ENCODE results near the gene TAS2R38. TPM values are rescaled to one million over a fixed set of nuclear protein-coding genes. Genes with fewer than 3 reads are reported as not detected.

The TAS2R38 gene
- total RNA-seq, 2 experiments from 2014 or later, result not detected

- DNase-seq (no peak), ATAC-seq (no peak)
- H3K4me3 Mint-ChIP-seq, result no peak overlapping the region
- no peaks in the 10 kb centered on the region for H3K36me3 Mint-ChIP-seq
- CTCF ChIA-PET, result no interaction called here
- H3K27ac Mint-ChIP-seq, result no peak overlapping the region
- no peaks in the 10 kb centered on the region for H3K4me1 Mint-ChIP-seq
- H3K27me3 Mint-ChIP-seq, result no peaks in the 10 kb centered on the region
- H3K9me3 Mint-ChIP-seq (ENCODE audit: low read depth), result no peaks in the 10 kb centered on the region
Observed at GRCh38 chr7:141954334-141954733, 19.2 kb downstream of the TAS2R38 start.

- no peak overlapping the region for H3K27ac Mint-ChIP-seq
- no peak for ATAC-seq
- DNase-seq, result no peak
- H3K4me1 Mint-ChIP-seq, result no peaks in the 10 kb centered on the region
- H3K36me3 Mint-ChIP-seq, result no peaks in the 10 kb centered on the region
- H3K9me3 Mint-ChIP-seq (ENCODE audit: low read depth), result no peaks in the 10 kb centered on the region
- no peaks in the 10 kb centered on the region for H3K27me3 Mint-ChIP-seq
- CTCF ChIA-PET, result no interaction called here
- no peak overlapping the region for H3K4me3 Mint-ChIP-seq
Observed at GRCh38 chr7:141952461-141952860, 21.1 kb downstream of the TAS2R38 start.

- no peak overlapping the region for H3K27ac Mint-ChIP-seq
- ATAC-seq, result no peak
- no peaks in the 10 kb centered on the region for H3K27me3 Mint-ChIP-seq
- CTCF ChIA-PET, result no interaction called here
- no peak overlapping the region for H3K4me3 Mint-ChIP-seq
- no peaks in the 10 kb centered on the region for H3K4me1 Mint-ChIP-seq
- DNase-seq, result no peak
- H3K9me3 Mint-ChIP-seq (ENCODE audit: low read depth), result no peaks in the 10 kb centered on the region
- H3K36me3 Mint-ChIP-seq, result no peaks in the 10 kb centered on the region
Observed at GRCh38 chr7:141950806-141951205, 22.8 kb downstream of the TAS2R38 start.

GRCh38 chr7:141949911-141950310, 23.7 kb downstream of the TAS2R38 start:
- H3K9me3 Mint-ChIP-seq (ENCODE audit: low read depth), result no peaks in the 10 kb centered on the region
- H3K4me3 Mint-ChIP-seq, result no peak overlapping the region
- H3K4me1 Mint-ChIP-seq, result no peaks in the 10 kb centered on the region
- H3K36me3 Mint-ChIP-seq, result no peaks in the 10 kb centered on the region
- CTCF ChIA-PET, result no interaction called here
- ATAC-seq, result no peak
- no peak for DNase-seq
- H3K27ac Mint-ChIP-seq, result no peak overlapping the region
- no peaks in the 10 kb centered on the region for H3K27me3 Mint-ChIP-seq

GRCh38 chr7:141949451-141949850, 24.1 kb downstream of the TAS2R38 start:
- Mint-ChIP-seq H3K4me1 (no peaks in the 10 kb centered on the region), H3K4me3 (no peak overlapping the region), H3K36me3 (no peaks in the 10 kb centered on the region), H3K27ac (no peak overlapping the region), H3K9me3 (ENCODE audit: low read depth) (no peaks in the 10 kb centered on the region), H3K27me3 (no peaks in the 10 kb centered on the region)
- CTCF ChIA-PET, result no interaction called here
- DNase-seq, result no peak
- ATAC-seq, result no peak

- Mint-ChIP-seq H3K4me3 (no peak overlapping the region), H3K27ac (no peak overlapping the region), H3K4me1 (no peaks in the 10 kb centered on the region), H3K27me3 (no peaks in the 10 kb centered on the region), H3K36me3 (no peaks in the 10 kb centered on the region), H3K9me3 (ENCODE audit: low read depth) (no peaks in the 10 kb centered on the region)
- CTCF ChIA-PET, result no interaction called here
- ATAC-seq, result no peak
- DNase-seq, result no peak
Observed at GRCh38 chr7:141949021-141949420, 24.6 kb downstream of the TAS2R38 start.

GRCh38 chr7:141946796-141947195, 26.8 kb downstream of the TAS2R38 start, which contains the start of gene CLEC5A:
CLEC5A (minus strand) TSS chr7:141946974; CDS start chr7:141946292, 682 bp downstream.
- H3K4me3 Mint-ChIP-seq, result no peak within 1 kb of the TSS
- no peaks in the 10 kb centered on the region for H3K4me1 Mint-ChIP-seq
- no peak for DNase-seq
- no peaks in the 10 kb centered on the region for H3K36me3 Mint-ChIP-seq
- H3K27ac Mint-ChIP-seq, result no peak within 1 kb of the TSS
- H3K27me3 Mint-ChIP-seq, result no peaks in the 10 kb centered on the region
- no peaks in the 10 kb centered on the region for H3K9me3 Mint-ChIP-seq (ENCODE audit: low read depth)
- no peak for ATAC-seq
- CTCF ChIA-PET, result no interaction called here

GRCh38 chr7:141945356-141945755, 28.2 kb downstream of the TAS2R38 start:
- Mint-ChIP-seq H3K4me3 (no peak overlapping the region), H3K27ac (no peak overlapping the region), H3K27me3 (no peaks in the 10 kb centered on the region), H3K36me3 (no peaks in the 10 kb centered on the region), H3K9me3 (ENCODE audit: low read depth) (peaks cover 6% of the 10 kb centered on the region), H3K4me1 (no peaks in the 10 kb centered on the region)
- CTCF ChIA-PET, result no interaction called here
- DNase-seq, result no peak
- ATAC-seq, result no peak

- Mint-ChIP-seq H3K9me3 (ENCODE audit: low read depth) (peaks cover 6% of the 10 kb centered on the region), H3K36me3 (no peaks in the 10 kb centered on the region), H3K27me3 (no peaks in the 10 kb centered on the region), H3K4me1 (no peaks in the 10 kb centered on the region), H3K4me3 (no peak overlapping the region), H3K27ac (no peak overlapping the region)
- DNase-seq, result no peak
- CTCF ChIA-PET, result no interaction called here
- ATAC-seq, result no peak
Observed at GRCh38 chr7:141944811-141945210, 28.8 kb downstream of the TAS2R38 start.

GRCh38 chr7:141943846-141944245, 29.7 kb downstream of the TAS2R38 start:
- no peak for ATAC-seq
- CTCF ChIA-PET, result no interaction called here
- Mint-ChIP-seq H3K27ac (no peak overlapping the region), H3K27me3 (no peaks in the 10 kb centered on the region), H3K4me1 (no peaks in the 10 kb centered on the region), H3K36me3 (no peaks in the 10 kb centered on the region), H3K4me3 (no peak overlapping the region), H3K9me3 (ENCODE audit: low read depth) (peaks cover 6% of the 10 kb centered on the region)
- no peak for DNase-seq

GRCh38 chr7:141941075-141941474, 32.5 kb downstream of the TAS2R38 start:
- H3K4me3 Mint-ChIP-seq, result no peak overlapping the region
- no peak for ATAC-seq
- H3K27ac Mint-ChIP-seq, result no peak overlapping the region
- CTCF ChIA-PET, result no interaction called here
- H3K27me3 Mint-ChIP-seq, result no peaks in the 10 kb centered on the region
- peaks cover 6% of the 10 kb centered on the region for H3K9me3 Mint-ChIP-seq (ENCODE audit: low read depth)
- no peak for DNase-seq
- no peaks in the 10 kb centered on the region for H3K36me3 Mint-ChIP-seq
- H3K4me1 Mint-ChIP-seq, result no peaks in the 10 kb centered on the region

- no peak overlapping the region for H3K27ac Mint-ChIP-seq
- CTCF ChIA-PET, result no interaction called here
- no peak for ATAC-seq
Observed at GRCh38 chr7:141930211-141930610, 43.4 kb downstream of the TAS2R38 start.

GRCh38 chr7:141928845-141929195, 44.8 kb downstream of the TAS2R38 start:
- no peaks in the 10 kb centered on the region for H3K9me3 Mint-ChIP-seq (ENCODE audit: low read depth)
- H3K4me1 Mint-ChIP-seq, result no peaks in the 10 kb centered on the region
- no peak overlapping the region for H3K27ac Mint-ChIP-seq
- CTCF ChIA-PET, result no interaction called here
- ATAC-seq (no peak), DNase-seq (no peak)
- no peak overlapping the region for H3K4me3 Mint-ChIP-seq
- no peaks in the 10 kb centered on the region for H3K27me3 Mint-ChIP-seq
- H3K36me3 Mint-ChIP-seq, result no peaks in the 10 kb centered on the region

More at GRCh38 chr7:141930211-141930610, 43.4 kb downstream of the TAS2R38 start:
- Mint-ChIP-seq H3K9me3 (ENCODE audit: low read depth) (no peaks in the 10 kb centered on the region), H3K4me1 (no peaks in the 10 kb centered on the region), H3K4me3 (no peak overlapping the region), H3K36me3 (no peaks in the 10 kb centered on the region), H3K27me3 (no peaks in the 10 kb centered on the region)
- DNase-seq, result no peak

- no peak for ATAC-seq
- Mint-ChIP-seq H3K4me3 (no peak overlapping the region), H3K27ac (no peak overlapping the region), H3K27me3 (no peaks in the 10 kb centered on the region), H3K36me3 (no peaks in the 10 kb centered on the region), H3K4me1 (no peaks in the 10 kb centered on the region), H3K9me3 (ENCODE audit: low read depth) (no peaks in the 10 kb centered on the region)
- no peak for DNase-seq
- CTCF ChIA-PET, result no interaction called here
Observed at GRCh38 chr7:141928146-141928844, 45.3 kb downstream of the TAS2R38 start.
